ENCODE results near the gene PARD3B. TPM values are rescaled to one million over a fixed set of nuclear protein-coding genes. Genes with fewer than 3 reads are reported as not detected.

The PARD3B gene
- total RNA-seq, 1 experiment from 2014 or later = 6.4 TPM

DNA sequence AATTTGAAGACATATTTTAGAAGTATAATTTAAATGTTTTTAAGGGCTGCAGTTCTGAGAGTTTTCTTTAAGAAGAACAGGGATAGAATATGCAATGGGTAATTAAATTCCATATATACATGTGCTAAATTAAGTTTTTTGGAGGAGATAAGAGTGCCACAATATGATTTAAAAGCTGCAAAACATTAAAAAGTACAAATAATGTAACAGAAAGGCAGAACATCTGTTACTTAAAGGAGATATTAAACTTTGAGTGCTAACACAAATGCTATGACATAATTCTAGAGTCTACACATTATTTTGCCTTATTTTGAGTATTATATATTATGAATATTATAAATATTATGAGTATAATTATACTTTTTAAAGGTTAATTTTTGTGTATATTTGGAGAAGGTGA lies 102.4 kb downstream of the PARD3B start:
- DNase-seq = no peak
- Histone ChIP-seq H3K9me3 (ENCODE audit: control insufficient read depth, low read depth, low read length) (no peaks in the 10 kb centered on the region), H3T11ph (ENCODE audit: low read length) (no peak overlapping the region), H3K14ac (ENCODE audit: insufficient read depth, low read length) (no peak overlapping the region), H2BK20ac (ENCODE audit: low read depth, low read length, poor library complexity, severe bottlenecking) (no peak overlapping the region), H2AK5ac (ENCODE audit: insufficient read length, low read length) (no peak overlapping the region), H3K27ac (ENCODE audit: insufficient read length, low read depth, low read length) (no peak overlapping the region), H4K91ac (ENCODE audit: insufficient read length, low read depth, low read length) (no peak overlapping the region), H3K79me2 (ENCODE audit: insufficient read depth, low read length) (no peaks in the 10 kb centered on the region), H3K18ac (ENCODE audit: insufficient read length, low read depth, low read length) (no peak overlapping the region), H3K79me1 (ENCODE audit: insufficient read depth, low read depth, low read length, poor library complexity, severe bottlenecking) (no peaks in the 10 kb centered on the region), H3K4me1 (ENCODE audit: insufficient read depth, low read length) (no peaks in the 10 kb centered on the region), H4K8ac (replicated peaks; ENCODE audit: insufficient read length, low read depth, low read length) (no peak overlapping the region), H3K23me2 (ENCODE audit: insufficient read length, low read depth, low read length, poor library complexity, severe bottlenecking) (no peaks in the 10 kb centered on the region), H4K5ac (ENCODE audit: insufficient read length, low read depth, low read length) (no peak overlapping the region), H3K56ac (ENCODE audit: insufficient read length, low read depth, low read length) (no peak overlapping the region), H3K4ac (ENCODE audit: low read depth, low read length) (no peak overlapping the region), H2BK12ac (ENCODE audit: insufficient read length, low read depth, low read length) (no peak overlapping the region), H3K4me2 (ENCODE audit: insufficient read depth, insufficient read length, low read length) (no peak overlapping the region), H4K20me1 (ENCODE audit: control insufficient read depth, insufficient read depth, insufficient read length) (no peaks in the 10 kb centered on the region), H3K9ac (ENCODE audit: extremely low read depth, insufficient read length, low read length) (no peak overlapping the region), H3K23ac (ENCODE audit: insufficient read length, low read depth, low read length) (no peak overlapping the region), H2BK5ac (ENCODE audit: insufficient read length, low read length) (no peak overlapping the region), H2BK120ac (ENCODE audit: low read depth, low read length, poor library complexity, severe bottlenecking) (no peak overlapping the region), H2BK15ac (ENCODE audit: low read depth, low read length) (no peak overlapping the region), H2AFZ (ENCODE audit: low read length) (no peak overlapping the region), H3K27me3 (ENCODE audit: insufficient read depth, low read length) (no peaks in the 10 kb centered on the region)
- H3K4me1 Mint-ChIP-seq = peaks cover 4 to 6% of the 10 kb centered on the region in 2 experiments; a peak in 3 of 4 replicates
- H3K27ac Mint-ChIP-seq = no peak overlapping the region
- no peaks in the 10 kb centered on the region for H3K27me3 Mint-ChIP-seq (ENCODE audit: low read depth)
- peaks cover 8 to 15% (median 10%) of the 10 kb centered on the region in 3 experiments for H3K36me3 Mint-ChIP-seq (ENCODE audit: insufficient read depth in 1 of 3, low read depth in 3 of 3)
- H3K9me3 Mint-ChIP-seq = peaks cover 5 to 15% of the 10 kb centered on the region in 2 experiments
- TF ChIP-seq, protein P1, sequence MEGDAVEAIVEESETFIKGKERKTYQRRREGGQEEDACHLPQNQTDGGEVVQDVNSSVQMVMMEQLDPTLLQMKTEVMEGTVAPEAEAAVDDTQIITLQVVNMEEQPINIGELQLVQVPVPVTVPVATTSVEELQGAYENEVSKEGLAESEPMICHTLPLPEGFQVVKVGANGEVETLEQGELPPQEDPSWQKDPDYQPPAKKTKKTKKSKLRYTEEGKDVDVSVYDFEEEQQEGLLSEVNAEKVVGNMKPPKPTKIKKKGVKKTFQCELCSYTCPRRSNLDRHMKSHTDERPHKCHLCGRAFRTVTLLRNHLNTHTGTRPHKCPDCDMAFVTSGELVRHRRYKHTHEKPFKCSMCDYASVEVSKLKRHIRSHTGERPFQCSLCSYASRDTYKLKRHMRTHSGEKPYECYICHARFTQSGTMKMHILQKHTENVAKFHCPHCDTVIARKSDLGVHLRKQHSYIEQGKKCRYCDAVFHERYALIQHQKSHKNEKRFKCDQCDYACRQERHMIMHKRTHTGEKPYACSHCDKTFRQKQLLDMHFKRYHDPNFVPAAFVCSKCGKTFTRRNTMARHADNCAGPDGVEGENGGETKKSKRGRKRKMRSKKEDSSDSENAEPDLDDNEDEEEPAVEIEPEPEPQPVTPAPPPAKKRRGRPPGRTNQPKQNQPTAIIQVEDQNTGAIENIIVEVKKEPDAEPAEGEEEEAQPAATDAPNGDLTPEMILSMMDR (conservative IDR thresholded peaks at IDR 0.05) = no peak
- H3K4me3 Mint-ChIP-seq = no peak overlapping the region

Measured in H9 (cell line).